Measurements from ENCODE around the gene ADAM8. TPM values are rescaled to one million over a fixed set of nuclear protein-coding genes. Genes with fewer than 3 reads are reported as not detected.
"Not testable (repeated sequence)": the region's sequence is repeated elsewhere in the genome, so short reads cannot be mapped to it uniquely, and the experiment has no call there.

Gene ADAM8
- total RNA-seq, 2 experiments from 2014 or later: 10.0 to 16.3 TPM

GRCh38 chr10:133235932-133236331 lies 40.7 kb downstream of the ADAM8 start:
- Histone ChIP-seq H4K20me1 (ENCODE audit: insufficient read depth, low read length) (no peaks in the 10 kb centered on the region; the same call in 1 of the 2 replicates), H3K4me1 (ENCODE audit: insufficient read depth, low read length, poor library complexity, severe bottlenecking) (no peaks in the 10 kb centered on the region), H3K36me3 (ENCODE audit: insufficient read depth, low read length) (no peaks in the 10 kb centered on the region), H3K27ac (ENCODE audit: low read depth, low read length, poor library complexity, severe bottlenecking) (no peak overlapping the region), H3K4me2 (ENCODE audit: low read length) (no peak overlapping the region), H3K9me3 (ENCODE audit: low read length) (no peaks in the 10 kb centered on the region), H3K4me3 (ENCODE audit: low read depth, low read length, poor library complexity, severe bottlenecking) (no peak overlapping the region), H2AFZ (ENCODE audit: low read length) (no peak overlapping the region), H3K9me2 (ENCODE audit: insufficient read depth, low read length) (no peaks in the 10 kb centered on the region), H3K79me2 (ENCODE audit: insufficient read depth, low read depth, low read length) (no peaks in the 10 kb centered on the region)
- intact Hi-C loops (cut with micrococcal nuclease; ENCODE audit: unreplicated experiment): no loop called here
- POLR2A ChIA-PET: no interaction called here
- no peak for DNase-seq (ENCODE audit: low spot score)
- TF ChIP-seq CTCF (conservative IDR thresholded peaks at IDR 0.05; ENCODE audit: low read length): no peak
- no peak for TF ChIP-seq EZH2phosphoT487 (IDR thresholded peaks at IDR 0.05; ENCODE audit: borderline replicate concordance, low read depth, low read length)
- CTCF ChIA-PET (ENCODE audit: unreplicated experiment): no interaction called here
- BruUV-seq (replicated peaks): no TSS peak

- Histone ChIP-seq H3K36me3 (ENCODE audit: insufficient read depth, low read length) (no peaks in the 10 kb centered on the region), H3K4me1 (ENCODE audit: insufficient read depth, low read length, poor library complexity, severe bottlenecking) (no peaks in the 10 kb centered on the region), H3K4me3 (ENCODE audit: low read depth, low read length, poor library complexity, severe bottlenecking) (no peak overlapping the region), H3K9me3 (ENCODE audit: low read length) (no peaks in the 10 kb centered on the region), H2AFZ (ENCODE audit: low read length) (no peak overlapping the region), H3K9me2 (ENCODE audit: insufficient read depth, low read length) (no peaks in the 10 kb centered on the region), H3K4me2 (ENCODE audit: low read length) (no peak overlapping the region), H3K27ac (ENCODE audit: low read depth, low read length, poor library complexity, severe bottlenecking) (no peak overlapping the region), H3K79me2 (ENCODE audit: insufficient read depth, low read depth, low read length) (no peaks in the 10 kb centered on the region), H4K20me1 (ENCODE audit: insufficient read depth, low read length) (no peaks in the 10 kb centered on the region; the same call in 1 of the 2 replicates)
- no peak for DNase-seq (ENCODE audit: low spot score)
- intact Hi-C loops (cut with micrococcal nuclease; ENCODE audit: unreplicated experiment): no loop called here
- POLR2A ChIA-PET: no interaction called here
- no peak for TF ChIP-seq EZH2phosphoT487 (IDR thresholded peaks at IDR 0.05; ENCODE audit: borderline replicate concordance, low read depth, low read length)
- TF ChIP-seq CTCF (conservative IDR thresholded peaks at IDR 0.05; ENCODE audit: low read length): no peak
- no TSS peak for BruUV-seq (replicated peaks)
- CTCF ChIA-PET (ENCODE audit: unreplicated experiment): no interaction called here
Measured at GRCh38 chr10:133235265-133235855, 41.3 kb downstream of the ADAM8 start.

- POLR2A ChIA-PET; CTCF ChIA-PET (ENCODE audit: unreplicated experiment); H4K20me1 ChIP-seq (ENCODE audit: insufficient read depth, low read length); H3K9me2 ChIP-seq (ENCODE audit: insufficient read depth, low read length); H3K27ac ChIP-seq (ENCODE audit: low read depth, low read length, poor library complexity, severe bottlenecking); H2AFZ ChIP-seq (ENCODE audit: low read length); intact Hi-C loops (cut with micrococcal nuclease; ENCODE audit: unreplicated experiment); H3K9me3 ChIP-seq (ENCODE audit: low read length); H3K36me3 ChIP-seq (ENCODE audit: insufficient read depth, low read length); H3K4me3 ChIP-seq (ENCODE audit: low read depth, low read length, poor library complexity, severe bottlenecking); H3K4me1 ChIP-seq (ENCODE audit: insufficient read depth, low read length, poor library complexity, severe bottlenecking); H3K79me2 ChIP-seq (ENCODE audit: insufficient read depth, low read depth, low read length); DNase-seq (ENCODE audit: low spot score); H3K4me2 ChIP-seq (ENCODE audit: low read length); BruUV-seq (replicated peaks): not testable (repeated sequence)
Measured at GRCh38 chr10:133234796-133235195, 41.9 kb downstream of the ADAM8 start.

Measured in OCI-LY7 (cell line).